NCI-H226 (cell line): ENCODE data around the gene NBEAL2.

ENCODE experiments used
- DNase-seq: peaks from one replicate; pipeline ENCODE4 v3.0.0-alpha.2; 2015

Gene NBEAL2, protein sequence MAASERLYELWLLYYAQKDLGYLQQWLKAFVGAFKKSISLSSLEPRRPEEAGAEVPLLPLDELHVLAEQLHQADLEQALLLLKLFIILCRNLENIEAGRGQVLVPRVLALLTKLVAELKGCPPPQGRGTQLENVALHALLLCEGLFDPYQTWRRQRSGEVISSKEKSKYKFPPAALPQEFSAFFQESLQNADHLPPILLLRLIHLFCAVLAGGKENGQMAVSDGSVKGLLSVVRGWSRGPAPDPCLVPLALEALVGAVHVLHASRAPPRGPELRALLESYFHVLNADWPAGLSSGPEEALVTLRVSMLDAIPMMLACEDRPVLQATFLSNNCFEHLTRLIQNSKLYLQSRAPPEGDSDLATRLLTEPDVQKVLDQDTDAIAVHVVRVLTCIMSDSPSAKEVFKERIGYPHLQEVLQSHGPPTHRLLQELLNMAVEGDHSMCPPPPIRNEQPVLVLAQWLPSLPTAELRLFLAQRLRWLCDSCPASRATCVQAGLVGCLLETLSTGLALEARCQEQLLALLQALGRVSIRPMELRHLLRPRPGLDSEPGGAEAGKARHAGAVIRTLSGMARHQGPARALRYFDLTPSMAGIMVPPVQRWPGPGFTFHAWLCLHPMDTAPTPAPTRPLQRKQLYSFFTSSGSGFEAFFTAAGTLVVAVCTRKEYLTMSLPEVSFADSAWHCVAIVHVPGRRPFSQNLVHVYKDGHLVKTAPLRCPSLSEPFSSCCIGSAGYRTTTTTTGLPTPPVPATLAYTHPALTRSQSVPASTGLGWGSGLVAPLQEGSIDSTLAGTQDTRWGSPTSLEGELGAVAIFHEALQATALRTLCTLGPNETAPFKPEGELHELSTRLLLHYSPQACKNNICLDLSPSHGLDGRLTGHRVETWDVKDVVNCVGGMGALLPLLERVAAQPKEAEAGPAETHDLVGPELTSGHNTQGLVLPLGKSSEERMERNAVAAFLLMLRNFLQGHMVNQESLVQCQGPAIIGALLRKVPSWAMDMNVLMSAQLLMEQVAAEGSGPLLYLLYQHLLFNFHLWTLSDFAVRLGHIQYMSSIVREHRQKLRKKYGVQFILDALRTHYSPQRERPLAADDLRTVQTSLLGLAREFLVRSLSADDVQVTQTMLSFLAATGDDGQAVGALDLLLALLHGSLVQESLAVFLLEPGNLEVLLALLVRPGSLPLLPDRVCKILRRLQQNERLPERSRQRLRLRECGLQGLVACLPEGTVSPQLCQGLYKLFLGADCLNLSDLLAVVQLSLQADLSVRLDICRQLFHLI (N-terminal part only)

DNA sequence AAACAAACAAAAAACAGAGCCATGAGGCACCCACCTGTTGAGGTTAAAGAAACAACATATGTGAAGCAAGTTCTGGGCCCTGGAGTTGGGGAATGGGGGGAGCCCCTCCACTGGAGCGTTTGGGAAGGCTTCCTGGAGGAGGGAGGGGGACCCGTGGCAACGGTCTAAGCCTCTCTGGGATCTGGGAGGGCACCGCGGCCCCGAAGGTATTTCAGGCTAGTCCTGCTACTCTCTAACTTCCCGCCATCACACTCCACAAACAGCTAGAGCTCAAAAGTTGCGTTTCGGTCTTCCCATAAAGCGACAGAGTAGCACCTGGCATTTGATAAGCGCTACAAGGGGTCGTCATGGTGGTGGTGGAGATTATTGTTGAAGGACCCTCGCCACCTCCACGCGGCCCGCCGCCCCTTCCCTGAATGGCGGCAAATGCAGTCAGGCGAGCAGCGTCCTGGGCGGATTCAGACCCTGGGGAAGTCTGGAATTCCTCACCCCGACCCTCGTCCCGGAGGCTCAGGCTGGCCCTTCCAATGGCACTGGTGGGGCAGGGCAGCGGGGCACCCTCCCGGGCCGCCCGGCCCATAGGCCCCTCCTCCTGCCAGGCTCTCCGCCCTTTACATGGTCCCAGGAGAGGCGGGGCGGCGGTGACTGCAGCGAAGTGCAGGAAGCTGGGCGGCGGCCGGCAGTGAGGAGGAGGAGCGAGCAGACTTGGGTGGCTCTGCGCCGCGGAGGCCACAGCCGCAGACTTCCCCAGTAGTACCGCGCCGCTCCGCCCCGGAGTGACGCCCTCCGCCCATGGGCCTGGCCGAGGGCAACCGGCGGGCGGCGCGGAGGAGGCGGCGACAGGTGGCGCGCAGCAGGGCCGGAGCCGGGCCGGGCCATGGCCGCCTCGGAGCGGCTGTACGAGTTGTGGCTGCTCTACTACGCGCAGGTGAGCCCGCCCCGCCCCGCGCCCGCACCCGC is at the start of gene NBEAL2:
NBEAL2 (plus strand) TSS at position 682 of the 960 bp plus-strand sequence; CDS start at position 878, 196 bp downstream.
- DNase-seq = peak; percentile 90

DNA sequence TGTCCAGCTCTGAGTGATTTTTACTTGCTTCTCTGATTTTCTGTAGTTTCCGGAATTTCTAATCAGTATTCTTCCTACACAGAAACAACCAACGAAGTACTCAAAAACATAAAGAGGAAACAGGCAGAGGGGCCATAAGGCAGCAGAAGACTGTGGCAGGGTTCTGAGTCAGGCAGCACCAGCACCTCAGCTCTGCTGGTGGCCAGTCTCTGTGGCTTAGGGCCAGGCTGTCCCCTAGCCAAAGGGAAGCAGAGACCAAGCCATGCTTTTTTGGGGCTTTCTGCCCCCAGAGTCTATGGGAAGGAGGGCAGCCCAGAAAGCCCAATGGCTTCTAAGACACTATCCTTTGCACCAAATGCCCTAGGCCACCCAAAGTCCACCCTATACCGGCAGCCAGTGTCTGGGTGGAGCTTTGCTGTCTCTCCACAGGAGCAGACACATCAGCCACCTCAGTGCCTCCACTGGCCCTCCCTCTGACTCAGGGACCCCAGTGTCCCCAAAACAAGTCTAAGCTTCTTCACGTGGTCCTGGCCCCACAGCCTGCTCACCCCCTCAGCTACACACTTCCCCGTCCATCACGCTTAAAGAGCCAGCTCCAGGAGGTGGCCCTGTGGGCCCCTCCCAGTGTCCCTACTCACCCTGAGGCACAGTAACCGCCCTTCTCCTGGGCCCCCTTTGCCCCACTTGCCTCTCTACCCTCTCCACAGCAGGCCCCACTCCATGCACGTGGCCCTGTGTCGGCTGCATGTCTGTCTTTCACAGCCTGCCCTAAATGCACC is 49.1 kb upstream of the NBEAL2 start:
- DNase-seq = no peak

DNA sequence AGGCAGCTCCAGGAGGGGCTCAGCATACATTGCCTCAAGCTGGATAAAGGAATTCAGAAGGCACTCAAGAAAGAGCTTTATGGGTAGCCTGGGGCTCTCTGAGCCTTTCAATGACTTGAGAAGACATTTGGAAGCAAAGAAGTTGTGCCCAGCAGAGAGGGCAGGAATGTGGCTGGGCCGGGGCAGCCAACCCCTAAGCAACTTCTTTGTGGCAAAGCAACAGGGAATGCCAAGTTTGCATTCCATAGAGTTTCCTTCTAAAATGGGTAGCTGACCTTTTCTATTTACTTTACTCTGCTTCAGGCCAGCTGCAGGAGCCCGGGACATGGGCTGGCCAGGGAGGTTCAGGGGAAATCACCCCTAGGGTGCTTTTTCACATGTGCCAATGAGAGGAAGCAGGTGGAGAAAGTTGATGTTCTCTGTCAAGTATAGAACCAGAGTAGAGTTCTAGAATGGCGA is 48.5 kb upstream of the NBEAL2 start:
- DNase-seq = no peak

DNA sequence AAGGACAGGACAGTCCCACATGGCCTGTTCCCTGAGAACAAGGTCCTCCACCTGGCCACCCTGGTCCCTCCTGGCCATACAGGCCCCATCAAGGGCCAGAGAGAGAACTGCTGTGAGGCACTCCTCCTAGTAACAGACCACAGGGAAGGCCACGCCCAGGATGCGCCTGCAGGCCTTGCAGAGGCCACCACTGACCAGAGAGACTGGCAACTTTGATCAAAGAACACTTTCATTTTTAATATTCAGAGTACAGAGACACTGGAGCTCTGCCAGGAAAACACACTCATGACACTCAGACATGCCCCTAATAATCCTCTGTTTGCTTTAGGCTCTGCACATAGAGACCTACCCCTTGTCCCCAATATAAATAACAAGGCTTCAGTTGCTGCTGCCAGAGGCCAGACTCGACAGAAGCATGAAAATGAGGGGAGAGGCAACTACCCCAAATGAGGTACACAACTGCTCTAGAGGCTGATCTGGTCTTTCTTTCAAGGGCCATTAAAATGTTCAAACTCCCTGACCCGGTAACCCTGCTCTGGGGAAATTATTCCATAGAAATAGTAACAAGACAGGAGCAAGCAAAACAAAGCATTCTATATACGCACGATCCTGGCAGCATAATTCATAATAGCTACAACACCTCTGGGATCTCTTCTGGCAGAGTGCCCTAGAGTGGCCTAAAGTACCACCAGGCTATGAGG is 47.7 kb upstream of the NBEAL2 start:
- no peak for DNase-seq

DNA sequence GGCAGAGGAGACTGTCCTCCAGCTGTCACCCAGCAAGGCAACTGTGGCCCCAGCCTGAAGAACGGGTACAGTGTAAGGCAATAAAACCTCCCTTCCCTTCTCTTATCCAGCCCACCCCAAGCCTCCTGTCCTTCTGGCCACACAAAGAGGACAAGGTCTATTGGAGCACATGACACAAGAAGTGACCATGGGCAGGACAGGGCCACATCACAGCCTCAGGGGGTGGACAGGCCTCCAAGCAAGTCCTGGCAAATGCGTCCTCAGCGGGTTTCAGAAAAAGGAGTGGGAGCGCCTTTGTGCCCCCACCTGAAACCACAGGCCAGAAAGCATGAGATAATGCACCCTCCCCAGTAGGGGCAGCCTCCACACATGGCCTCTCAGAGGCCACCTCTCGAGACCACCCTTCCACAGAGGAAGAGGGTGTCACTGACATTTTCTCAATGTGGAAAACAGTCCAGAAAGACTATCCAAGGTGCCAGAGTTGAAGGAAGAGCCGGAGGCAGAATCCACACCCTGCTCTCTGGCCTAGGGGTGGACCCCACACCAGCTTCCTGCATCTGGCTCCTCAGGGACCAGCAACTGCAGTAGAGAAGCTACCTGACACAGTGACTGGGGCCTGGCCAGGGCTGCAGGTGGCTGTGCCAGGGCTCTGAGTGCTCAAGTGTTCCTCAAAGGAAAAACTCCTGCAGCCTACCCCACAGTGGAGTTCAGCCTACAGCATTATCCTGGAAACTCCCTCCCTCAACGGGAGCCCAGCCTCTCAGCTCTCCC is 46.8 kb upstream of the NBEAL2 start:
- DNase-seq = no peak

DNA sequence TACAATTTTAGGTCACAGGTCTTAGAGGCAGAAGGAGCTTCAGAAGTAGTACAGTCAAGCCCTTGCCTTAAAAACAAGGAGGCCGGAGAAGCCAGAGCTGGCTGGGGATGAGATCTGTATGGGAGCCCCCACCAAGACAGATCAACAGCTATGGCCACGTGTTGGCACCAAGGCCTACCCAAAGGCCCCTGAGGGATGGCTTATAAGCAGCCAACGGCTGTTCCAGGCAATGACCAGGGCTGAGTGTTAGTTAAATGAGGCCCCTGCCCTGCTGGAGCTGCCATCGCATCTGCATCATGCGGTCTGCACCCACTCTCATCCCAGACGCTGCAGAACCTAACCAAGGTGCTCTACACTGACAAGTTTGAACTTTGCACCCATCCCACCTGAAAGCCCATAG is 46.2 kb upstream of the NBEAL2 start:
- DNase-seq = no peak

DNA sequence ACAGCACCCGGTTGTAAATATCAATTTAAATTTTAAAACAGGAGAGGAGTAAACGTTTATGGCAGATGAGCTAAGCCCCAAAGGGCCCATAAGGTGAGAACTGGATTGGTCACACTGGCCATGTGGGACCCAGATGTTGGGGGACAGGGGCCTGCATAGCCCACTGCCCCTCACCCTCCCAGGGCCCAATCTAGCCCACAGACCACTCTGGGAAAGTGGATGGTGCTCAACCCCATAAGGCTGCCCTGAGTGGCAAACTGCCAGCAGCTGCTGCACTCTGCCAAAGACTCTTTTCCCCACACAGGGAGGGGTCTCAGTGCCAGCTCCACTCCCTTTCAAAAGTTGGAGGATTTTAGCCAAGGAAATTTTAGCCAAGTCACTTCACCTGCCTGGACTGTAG is 45.4 kb upstream of the NBEAL2 start:
- no peak for DNase-seq

DNA sequence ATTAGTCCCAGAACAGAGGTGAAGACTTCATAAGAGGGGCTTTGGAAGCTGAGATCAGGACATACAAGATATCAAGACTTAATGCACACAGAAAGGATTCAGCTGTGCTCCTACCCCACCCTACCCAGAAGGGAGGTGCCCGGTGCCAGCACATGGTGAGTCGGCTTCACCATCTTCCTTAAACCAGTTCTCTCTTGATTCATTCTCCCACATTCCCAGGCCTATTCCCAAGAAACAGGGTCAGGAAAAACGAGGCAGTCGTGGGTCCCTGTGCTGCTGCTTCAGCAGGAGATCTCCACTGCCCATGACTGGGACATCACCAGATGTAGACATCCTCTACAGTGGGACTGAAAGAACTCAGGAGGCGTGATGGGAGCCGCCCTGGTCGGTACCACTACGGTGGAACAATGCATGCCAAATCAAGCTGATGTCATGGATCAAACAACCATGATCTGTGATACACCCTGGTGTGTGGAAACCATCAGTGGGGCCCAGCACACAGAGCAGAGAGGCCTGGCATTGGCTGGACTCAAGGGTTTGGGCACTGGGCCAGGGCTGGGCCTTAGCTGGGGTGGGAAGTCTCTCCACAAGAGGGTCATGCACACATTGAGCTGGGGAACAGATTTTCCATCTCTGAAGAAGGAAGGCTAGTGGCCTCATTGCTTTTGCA is 44.8 kb upstream of the NBEAL2 start:
- peak; percentile 93 for DNase-seq

DNA sequence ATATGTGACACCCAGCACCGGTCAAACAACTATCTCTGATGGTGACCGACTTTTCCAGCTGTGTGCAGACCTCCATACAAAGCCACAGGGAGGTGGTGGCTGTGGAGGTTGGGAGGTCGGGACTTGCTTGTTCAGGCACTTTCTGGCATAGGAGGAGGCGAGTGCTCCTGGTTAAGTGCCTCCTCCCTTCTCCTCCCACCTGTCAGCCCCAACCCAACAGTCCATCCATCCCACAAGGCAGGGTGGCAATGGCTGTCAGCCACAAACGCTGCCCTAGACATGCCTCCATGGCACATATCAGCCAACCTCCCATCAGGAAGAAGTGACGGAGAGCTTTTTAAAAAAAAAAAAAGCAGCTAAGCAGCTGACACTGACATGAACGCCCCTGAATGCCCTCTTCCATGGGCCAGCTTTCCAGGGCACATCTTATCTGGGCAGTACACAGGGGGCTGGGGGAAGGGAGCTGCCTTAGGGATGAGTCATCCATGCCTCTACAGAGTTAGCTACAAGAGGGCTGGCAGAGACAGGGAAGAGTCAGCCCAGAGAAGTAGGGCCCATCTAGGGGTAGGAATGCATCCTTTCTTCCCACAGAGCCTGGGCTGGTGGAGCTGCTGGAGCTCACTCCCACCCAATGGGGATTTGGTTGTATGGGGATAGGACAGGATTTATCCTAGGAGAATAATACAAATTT is 44.2 kb upstream of the NBEAL2 start:
- DNase-seq = peak; percentile 100

DNA sequence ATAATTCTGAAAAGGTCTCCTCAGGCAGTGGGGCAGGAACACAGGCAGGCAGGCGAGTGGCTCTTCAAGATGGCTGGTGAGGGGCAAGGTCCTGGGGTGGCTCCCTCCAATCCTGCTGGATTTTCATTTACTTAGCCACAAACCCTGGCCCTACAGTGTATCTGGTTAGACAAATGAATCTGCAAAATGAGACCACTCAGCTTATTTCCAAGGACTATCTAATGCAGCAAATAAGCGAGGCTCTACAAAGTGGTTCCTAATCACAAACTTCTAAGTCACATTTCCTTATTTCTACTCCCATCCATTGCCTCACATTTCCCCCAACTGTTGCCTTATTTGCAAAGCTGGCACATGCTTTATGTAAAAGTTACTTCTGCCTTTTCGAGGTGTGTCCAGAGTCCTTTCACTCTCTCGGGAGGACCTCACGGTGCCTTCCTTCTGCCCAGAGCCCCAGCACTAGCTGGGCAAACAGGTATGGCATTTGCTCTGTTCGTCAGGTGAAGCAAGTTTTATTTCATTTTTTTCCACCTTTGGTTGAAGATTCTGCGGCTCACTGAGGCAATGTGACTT is 43.4 kb upstream of the NBEAL2 start:
- no peak for DNase-seq

DNA sequence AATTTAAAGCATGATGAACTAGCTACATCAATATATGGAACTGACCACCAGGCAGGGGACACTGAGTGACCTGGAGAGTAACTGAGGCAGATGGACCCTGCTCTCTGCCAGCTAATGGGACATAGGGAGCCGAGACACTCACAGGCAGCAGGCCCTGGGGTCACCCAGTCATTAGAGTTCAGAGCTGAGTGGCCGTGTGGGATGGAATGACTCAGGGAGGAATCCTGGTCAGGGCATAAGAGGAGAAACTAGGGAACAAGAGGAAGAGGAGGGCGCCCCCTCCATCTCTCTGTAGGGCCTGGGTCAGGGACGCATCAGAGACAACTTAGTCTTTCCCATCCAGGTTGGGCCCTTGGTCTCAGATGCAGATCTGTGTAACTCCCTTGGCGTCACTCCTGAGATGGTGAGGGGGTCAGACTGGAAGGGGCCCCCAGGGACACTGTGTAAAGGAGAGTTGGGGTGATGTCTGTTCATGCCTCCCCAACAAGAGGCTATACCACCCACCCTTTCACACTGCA is 42.7 kb upstream of the NBEAL2 start:
- no peak for DNase-seq

DNA sequence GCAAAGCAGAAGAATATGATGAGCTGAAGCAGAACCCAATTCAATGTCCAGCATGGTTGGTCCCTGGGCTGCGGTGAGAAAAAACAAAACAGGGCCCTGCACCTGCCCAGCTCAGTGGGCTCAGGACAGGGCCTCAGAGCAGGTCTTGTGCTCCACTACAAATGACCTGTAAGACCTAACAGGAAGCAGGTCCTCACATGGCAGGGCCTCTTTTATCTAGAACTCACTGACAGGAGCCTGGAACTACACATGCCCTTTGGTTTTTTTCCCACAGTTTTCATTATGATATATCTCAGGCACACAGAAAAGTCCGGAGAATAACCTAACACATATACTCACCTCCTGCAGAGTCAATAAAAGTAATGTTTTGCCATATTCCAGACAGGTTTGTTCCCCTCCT is 41.3 kb upstream of the NBEAL2 start:
- DNase-seq = no peak

DNA sequence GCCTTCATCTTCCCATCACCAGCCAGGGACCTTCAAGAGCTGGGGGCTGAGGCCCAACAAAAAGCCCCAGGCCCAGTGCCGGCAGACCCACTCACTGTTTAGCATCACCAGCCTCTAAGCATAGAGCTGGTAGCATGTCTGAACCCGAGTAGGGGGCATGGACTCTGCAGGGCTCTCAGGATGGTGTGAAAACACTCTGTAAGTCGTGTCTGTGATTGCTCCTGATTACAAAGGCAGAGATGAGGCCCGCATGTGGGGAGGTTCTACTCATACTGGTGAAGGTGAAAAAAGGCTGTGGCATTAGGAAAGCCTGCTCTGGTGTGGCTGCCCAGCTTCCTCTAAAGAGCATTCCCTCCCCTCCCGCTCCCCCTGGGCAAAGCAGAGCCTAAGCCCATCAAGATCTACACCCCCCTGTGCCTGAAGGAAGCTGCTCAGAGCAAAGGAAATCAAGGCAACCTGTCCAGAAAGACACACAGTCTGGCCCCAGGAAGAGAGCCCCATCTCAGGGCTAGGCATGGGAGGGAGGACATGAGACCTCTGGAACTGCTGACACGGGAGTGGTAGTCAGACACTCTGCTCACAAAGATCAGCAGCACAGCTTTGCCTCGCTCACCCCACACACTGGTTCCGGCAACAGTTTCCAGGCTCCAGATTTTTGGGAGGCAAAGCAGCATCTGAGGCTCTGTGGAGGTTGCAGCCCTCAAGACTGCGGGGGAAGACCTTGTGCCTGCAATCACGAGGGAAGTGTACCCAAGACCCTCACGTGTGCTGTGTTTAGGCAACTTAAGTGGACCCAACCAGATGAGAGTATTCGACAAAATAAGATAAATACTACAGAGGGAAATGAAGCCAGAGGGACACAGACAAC is 39.7 kb upstream of the NBEAL2 start:
- no peak for DNase-seq

DNA sequence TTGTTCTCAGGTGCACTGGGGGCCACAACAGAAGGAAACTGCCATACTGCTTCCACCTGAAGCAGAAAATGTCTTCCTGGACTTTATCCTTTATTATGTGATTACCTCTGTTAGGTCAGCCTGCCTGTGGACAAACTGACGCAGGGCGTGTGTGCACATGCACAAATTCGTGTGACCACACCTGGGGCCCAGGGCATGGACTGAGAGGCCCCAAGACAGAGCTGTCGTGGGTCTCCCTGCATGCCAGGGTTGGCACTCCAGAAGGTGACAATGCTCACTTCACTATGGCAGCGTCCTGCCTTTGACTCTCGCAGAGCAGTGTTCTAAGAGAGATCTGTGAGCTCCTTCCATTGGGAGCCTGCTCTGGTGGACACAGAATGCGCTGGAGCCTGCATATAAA is 37.4 kb upstream of the NBEAL2 start:
- DNase-seq = no peak

DNA sequence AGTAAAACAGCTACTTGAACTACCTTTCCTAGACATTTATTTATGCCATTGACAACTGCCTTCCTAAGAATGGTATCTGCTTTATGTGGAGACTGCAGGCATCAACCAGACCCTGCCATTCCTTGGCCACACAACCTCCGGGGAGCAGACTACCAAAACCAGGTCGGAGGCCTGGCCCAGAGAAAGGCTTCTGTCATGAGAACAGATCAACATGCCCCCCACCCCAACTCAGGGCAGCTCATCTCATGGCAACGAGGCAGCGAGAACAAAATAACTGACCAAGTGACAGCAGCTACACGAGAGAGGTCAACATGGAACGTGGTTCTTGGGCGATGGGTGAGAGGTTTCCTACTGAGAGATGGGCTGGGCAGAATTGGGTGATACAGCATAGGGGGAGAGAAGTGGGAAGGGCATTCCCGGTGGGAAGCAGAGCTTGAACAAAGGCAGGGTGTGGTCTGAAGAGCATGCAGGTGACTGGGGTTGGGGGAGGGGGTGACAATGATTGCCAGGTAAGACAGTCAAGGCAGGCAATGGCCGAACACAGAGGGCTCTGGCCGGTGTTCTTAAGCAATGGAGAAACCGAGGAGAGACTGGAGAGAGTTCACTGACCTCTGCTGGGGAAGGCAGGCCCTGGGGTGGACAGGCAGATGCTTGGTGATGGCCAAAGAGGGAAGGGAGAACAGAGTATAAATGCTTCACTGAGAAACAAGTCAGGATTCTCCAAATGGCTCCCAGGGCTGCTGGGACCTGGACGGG is 36.8 kb upstream of the NBEAL2 start:
- DNase-seq = no peak
